Right lobe of liver (tissue), 6 donors: ENCODE data around the gene HOXB1. TPM values are rescaled to one million over a fixed set of nuclear protein-coding genes. Genes with fewer than 3 reads are reported as not detected.

Experiments
- ATAC-seq, 4 donors: fragments of 200-7000 bp; cut with Tn5 transposase; one replicate each; pipeline ENCODE4 v1.9.1; 2020; ENCODE audit warnings: mild to moderate bottlenecking in 4 of 4, moderate library complexity in 4 of 4
- DNase-seq, 3 donors: peaks; one replicate each; pipeline ENCODE4 v3.0.0-alpha.2; 2020
- H3K27ac ChIP-seq, 3 donors: fragments of 200-600 bp; one replicate each; pipeline ENCODE4 v1.8.0; 2022
- H3K27me3 ChIP-seq, 2 donors: fragments of 200-600 bp; one replicate each; pipeline ENCODE4 v1.8.0; 2022
- H3K36me3 ChIP-seq, 4 donors: fragments of 200-600 bp; sonication (generic) in 1 of 4; one replicate each; pipeline versions ENCODE4 v1.5.1 to v1.8.0; 2017 to 2022; ENCODE audit warnings: control low read depth in 1 of 4
- H3K4me1 ChIP-seq, 4 donors: fragments of 200-600 bp; sonication (generic) in 1 of 4; one replicate each; pipeline versions ENCODE4 v1.5.1 to v1.8.0; 2017 to 2022; ENCODE audit warnings: control low read depth in 1 of 4
- H3K4me3 ChIP-seq, 3 donors: fragments of 200-600 bp; one replicate each; pipeline ENCODE4 v1.8.0; 2022
- H3K9me3 ChIP-seq, 4 donors: fragments of 200-600 bp; sonication (generic) in 1 of 4; one replicate each; pipeline versions ENCODE4 v1.5.1 to v1.8.0; 2017 to 2022; ENCODE audit warnings: control low read depth in 1 of 4
- CTCF ChIP-seq, 4 donors: fragments of 200-600 bp in 3 of 4; fragments of 450-650 bp in 1 of 4; IDR thresholded peaks; one replicate each; pipeline versions ENCODE4 v1.5.1 to v1.8.0; 2016 to 2022; ENCODE audit warnings: antibody characterized with exemption in 4 of 4, mild to moderate bottlenecking in 2 of 4
- POLR2A ChIP-seq: fragments of 450-650 bp; IDR thresholded peaks from one replicate; pipeline ENCODE4 v1.6.1; 2017; ENCODE audit warnings: antibody characterized with exemption, mild to moderate bottlenecking
- WGBS: methylation state at CpG from one replicate; pipeline ENCODE4 v1.1.6; 2018; ENCODE audit warnings: low coverage, low lambda C conversion rate; ENCODE audit not compliant: insufficient coverage; ENCODE audit errors: missing lambda C conversion rate; 5-methylcytosine and 5-hydroxymethylcytosine counted together
- intact Hi-C, 2 donors: fragments of 100-400 bp; cut with DNase I; formaldehyde crosslinking; loops; one replicate each; pipeline versions ENCODE4 v1.11.2 to v1.14.1; 2022
- total RNA-seq, 6 experiments: library from RNA; depleted of rRNA in 2 of 6; stranded (reverse); fragments of >200 nt in 2 of 6; fragmentation: NEBNext Ultra II Directional in 3 of 6; extraction: Animal tissue kit (Norgen Biotek cat#: 25700) in 3 of 6; gene quantifications; one replicate each; pipeline versions ENCODE4 v1.1.0 to v1.2.4, GENCODE V29; 2016 to 2023
- donor health status: DM: no; HTN: yes; CAD: no.
- donor health status: DM: no; HTN: no; CAD: no.
- donor health status: DM: no; HTN: no; CAD: no.
- donor health status: DM: no; HTN: yes; CAD: no.
- donor health status: DM: no; HTN: yes; CAD: no.

The HOXB1 gene
- total RNA-seq, 6 experiments from 2014 or later, result not detected

- intact Hi-C loops, result no loop called here
Measured at GRCh38 chr17:48554412-48555257, 23.8 kb upstream of the HOXB1 start.

GRCh38 chr17:48553826-48554225 is 23.0 kb upstream of the HOXB1 start:
- ATAC-seq, result no peak
- Histone ChIP-seq H3K27ac (peak overlapping the region in 1 of 3 donors; percentile 6), H3K9me3 (no peaks in the 10 kb centered on the region), H3K27me3 (no peaks in the 10 kb centered on the region), H3K4me3 (no peak overlapping the region), H3K36me3 (no peaks in the 10 kb centered on the region), H3K4me1 (no peaks in the 10 kb centered on the region)
- 15% methylated on average over 1 of the region's 1 CpG for WGBS
- TF ChIP-seq CTCF (IDR thresholded peaks at IDR 0.05), result no peak
- no peak for TF ChIP-seq POLR2A
- DNase-seq, result no peak
- intact Hi-C loops, result no loop called here

More at GRCh38 chr17:48554412-48555257, 23.8 kb upstream of the HOXB1 start:
- no peaks in the 10 kb centered on the region for H3K36me3 ChIP-seq
- H3K27ac ChIP-seq, result peak overlapping the region in 2 of 3 donors; percentile 27 to 28
- ATAC-seq (no peak), DNase-seq (no peak)
- H3K4me1 ChIP-seq, result no peaks in the 10 kb centered on the region
- TF ChIP-seq POLR2A, result no peak
- TF ChIP-seq CTCF (IDR thresholded peaks at IDR 0.05), result no peak
- H3K4me3 ChIP-seq, result no peak overlapping the region
- H3K9me3 ChIP-seq, result no peaks in the 10 kb centered on the region
- WGBS, result 32% methylated on average over 39 of the region's 44 CpGs
- peaks cover 0 to 4% of the 10 kb centered on the region in 2 donors for H3K27me3 ChIP-seq

GRCh38 chr17:48553190-48553547 is 22.4 kb upstream of the HOXB1 start:
- Histone ChIP-seq H3K27me3 (no peaks in the 10 kb centered on the region), H3K4me3 (no peak overlapping the region), H3K9me3 (no peaks in the 10 kb centered on the region), H3K27ac (peak overlapping the region in 1 of 3 donors; percentile 24), H3K4me1 (no peaks in the 10 kb centered on the region), H3K36me3 (no peaks in the 10 kb centered on the region)
- intact Hi-C loops, result no loop called here
- ATAC-seq, result no peak
- TF ChIP-seq POLR2A (no peak), CTCF (IDR thresholded peaks at IDR 0.05) (no peak)
- WGBS, result 17% methylated on average over 4 of the region's 5 CpGs
- DNase-seq, result no peak

GRCh38 chr17:48552466-48553189 is 21.8 kb upstream of the HOXB1 start:
- H3K36me3 ChIP-seq, result no peaks in the 10 kb centered on the region
- no peak for ATAC-seq
- TF ChIP-seq POLR2A (no peak), CTCF (IDR thresholded peaks at IDR 0.05) (no peak)
- no peaks in the 10 kb centered on the region for H3K27me3 ChIP-seq
- no peak overlapping the region for H3K4me3 ChIP-seq
- 19% methylated on average over 4 of the region's 11 CpGs for WGBS
- H3K27ac ChIP-seq, result peak overlapping the region in 1 of 3 donors; percentile 24
- intact Hi-C loops, result no loop called here
- no peaks in the 10 kb centered on the region for H3K9me3 ChIP-seq
- peaks cover 0 to 2% (median 0%) of the 10 kb centered on the region in 4 donors for H3K4me1 ChIP-seq
- DNase-seq, result no peak
